ENCODE data around the gene DIRAS3. TPM values are rescaled to one million over a fixed set of nuclear protein-coding genes. Genes with fewer than 3 reads are reported as not detected.
"Not testable (repeated sequence)": the region's sequence is repeated elsewhere in the genome, so short reads cannot be mapped to it uniquely, and the experiment has no call there.

Gene DIRAS3
- total RNA-seq, 2 donors from 2014 or later = 5.3 to 10.6 TPM

- Histone ChIP-seq H3K4me3 (no peak overlapping the region), H3K9me3 (no peaks in the 10 kb centered on the region), H3K36me3 (replicated peaks in 1 of 2; ENCODE audit: insufficient read depth in 1 of 2, low read depth in 2 of 2) (no peaks in the 10 kb centered on the region), H3K27me3 (no peaks in the 10 kb centered on the region), H3K4me1 (no peaks in the 10 kb centered on the region), H3K27ac (no peak overlapping the region)
- intact Hi-C loops (cut with DNase I) = no loop called here
- 37 to 41% methylated on average over 2 of the region's 2 CpGs for WGBS, 2 donors
- DNase-seq = no peak
- TF ChIP-seq POLR2A (IDR thresholded peaks at IDR 0.05) = no peak
- no peak for TF ChIP-seq CTCF (IDR thresholded peaks at IDR 0.05)
- ATAC-seq = no peak
Observed at GRCh38 chr1:68083686-68084085, 33.3 kb upstream of the DIRAS3 start.

DNA sequence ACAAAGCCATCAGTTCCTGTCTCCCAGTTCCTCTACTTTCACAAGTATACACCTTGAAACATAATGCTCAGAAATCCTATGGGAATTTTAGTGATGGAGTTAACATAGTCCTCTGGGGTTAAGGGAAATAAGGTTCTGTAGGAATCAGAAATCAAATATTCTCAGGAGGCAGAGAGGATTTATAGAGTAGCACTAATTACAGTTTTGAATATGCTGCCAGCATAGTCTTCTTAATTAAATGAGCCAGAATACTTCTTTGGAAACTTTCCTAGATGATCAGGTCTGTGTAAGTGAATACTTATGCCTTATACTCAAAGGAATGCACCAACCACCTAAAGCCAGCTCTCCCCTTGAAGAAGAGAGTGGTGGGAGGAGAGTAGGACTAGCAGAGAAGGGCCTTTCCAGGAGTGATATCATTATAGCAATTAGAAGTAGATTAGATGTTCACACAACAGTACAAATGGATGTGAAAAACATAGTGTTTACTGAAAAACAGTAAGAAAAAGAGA, 31.4 kb upstream of the DIRAS3 start:
- no peaks in the 10 kb centered on the region for H3K36me3 ChIP-seq (replicated peaks in 1 of 2; ENCODE audit: insufficient read depth in 1 of 2, low read depth in 2 of 2)
- intact Hi-C loops (cut with DNase I) = no loop called here
- H3K9me3 ChIP-seq = no peaks in the 10 kb centered on the region
- no peaks in the 10 kb centered on the region for H3K4me1 ChIP-seq
- no peaks in the 10 kb centered on the region for H3K27me3 ChIP-seq
- TF ChIP-seq POLR2A (IDR thresholded peaks at IDR 0.05) (no peak), CTCF (IDR thresholded peaks at IDR 0.05) (no peak)
- no peak overlapping the region for H3K27ac ChIP-seq
- DNase-seq = no peak
- ATAC-seq = no peak
- H3K4me3 ChIP-seq = no peak overlapping the region

GRCh38 chr1:68078647-68079046, 28.2 kb upstream of the DIRAS3 start:
- no peak overlapping the region for H3K27ac ChIP-seq
- 60% methylated on average over 2 of the region's 2 CpGs for WGBS, 2 donors
- H3K27me3 ChIP-seq = no peaks in the 10 kb centered on the region
- H3K36me3 ChIP-seq (replicated peaks in 1 of 2; ENCODE audit: insufficient read depth in 1 of 2, low read depth in 2 of 2) = no peaks in the 10 kb centered on the region
- H3K4me1 ChIP-seq = no peaks in the 10 kb centered on the region
- DNase-seq (no peak), ATAC-seq (no peak)
- TF ChIP-seq POLR2A (IDR thresholded peaks at IDR 0.05) (no peak), CTCF (IDR thresholded peaks at IDR 0.05) (no peak)
- H3K4me3 ChIP-seq = no peak overlapping the region
- no peaks in the 10 kb centered on the region for H3K9me3 ChIP-seq
- intact Hi-C loops (cut with DNase I) = no loop called here

DNA sequence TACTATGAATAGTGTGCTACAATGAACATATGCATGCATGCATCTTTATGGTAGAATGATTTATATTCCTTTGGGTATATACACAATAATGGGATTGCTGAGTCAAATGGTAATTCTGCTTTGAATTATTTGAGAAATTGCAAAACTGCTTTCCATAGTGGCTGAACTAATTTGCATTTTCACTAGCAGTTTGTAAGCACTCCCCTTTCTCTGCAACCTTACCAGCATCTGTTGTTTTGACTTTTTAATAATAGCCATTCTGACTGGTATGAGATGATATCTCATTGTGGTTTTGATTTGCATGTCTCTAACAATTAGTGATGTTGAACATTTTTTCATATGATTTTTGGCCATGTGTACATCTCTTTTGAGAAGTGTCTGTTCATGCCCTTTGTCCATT, 24.0 kb upstream of the DIRAS3 start:
- no peak for DNase-seq
- Histone ChIP-seq H3K9me3 (no peaks in the 10 kb centered on the region), H3K36me3 (replicated peaks in 1 of 2; ENCODE audit: insufficient read depth in 1 of 2, low read depth in 2 of 2) (no peaks in the 10 kb centered on the region), H3K4me1 (no peaks in the 10 kb centered on the region), H3K4me3 (no peak overlapping the region), H3K27ac (no peak overlapping the region), H3K27me3 (no peaks in the 10 kb centered on the region)
- intact Hi-C loops (cut with DNase I) = no loop called here
- no peak for TF ChIP-seq POLR2A (IDR thresholded peaks at IDR 0.05)
- ATAC-seq = no peak

- 65 to 76% methylated on average over 1 of the region's 1 CpG for WGBS, 2 donors
- TF ChIP-seq POLR2A (IDR thresholded peaks at IDR 0.05) (no peak), CTCF (IDR thresholded peaks at IDR 0.05) (no peak)
- Histone ChIP-seq H3K36me3 (replicated peaks in 1 of 2; ENCODE audit: insufficient read depth in 1 of 2, low read depth in 2 of 2) (no peaks in the 10 kb centered on the region), H3K27me3 (no peaks in the 10 kb centered on the region), H3K9me3 (no peaks in the 10 kb centered on the region), H3K4me1 (no peaks in the 10 kb centered on the region), H3K27ac (no peak overlapping the region), H3K4me3 (no peak overlapping the region)
- intact Hi-C loops (cut with DNase I) = no loop called here
- ATAC-seq = no peak
- no peak for DNase-seq
Observed at GRCh38 chr1:68065766-68066165, 15.3 kb upstream of the DIRAS3 start.

GRCh38 chr1:68058053-68058452, 7.6 kb upstream of the DIRAS3 start:
- H3K36me3 ChIP-seq (replicated peaks in 1 of 2; ENCODE audit: insufficient read depth in 1 of 2, low read depth in 2 of 2); H3K4me1 ChIP-seq; H3K4me3 ChIP-seq; H3K9me3 ChIP-seq; H3K27me3 ChIP-seq; H3K27ac ChIP-seq; DNase-seq; ATAC-seq; intact Hi-C loops (cut with DNase I): not testable (repeated sequence)
- WGBS, 2 donors = 90 to 97% methylated on average over 6 of the region's 6 CpGs
